Upper lobe of left lung (tissue), 6 donors: ENCODE results near the gene TLE3. TPM values are rescaled to one million over a fixed set of nuclear protein-coding genes. Genes with fewer than 3 reads are reported as not detected.
A peak's percentile ranks its signal among the peaks of the same experiment; 100 is the strongest.

Experiments
- ATAC-seq, 2 donors: fragments of 200-7000 bp; cut with Tn5 transposase; one replicate each; pipeline ENCODE4 v1.9.1; 2022; ENCODE audit warnings: mild to moderate bottlenecking in 2 of 2, moderate library complexity in 2 of 2; ENCODE audit not compliant: low FRiP score in 2 of 2
- DNase-seq, 2 donors: peaks; one replicate each; pipeline ENCODE4 v3.0.0-alpha.2; 2019 to 2020
- H3K27ac ChIP-seq, 4 donors: fragments of 200-600 bp; sonication (generic); one replicate each; pipeline ENCODE4 v1.5.1; 2016 to 2019
- H3K27me3 ChIP-seq, 4 donors: fragments of 200-600 bp; sonication (generic); one replicate each; pipeline ENCODE4 v1.5.1; 2017 to 2019
- H3K36me3 ChIP-seq, 4 donors: fragments of 200-600 bp; sonication (generic); one replicate each; pipeline ENCODE4 v1.5.1; 2016 to 2019
- H3K4me1 ChIP-seq, 4 donors: fragments of 200-600 bp; sonication (generic); one replicate each; pipeline ENCODE4 v1.5.1; 2018 to 2019
- H3K4me3 ChIP-seq, 4 donors: fragments of 200-600 bp; sonication (generic); one replicate each; pipeline ENCODE4 v1.5.1; 2017 to 2019; ENCODE audit warnings: mild to moderate bottlenecking in 2 of 4, moderate library complexity in 1 of 4
- H3K9me3 ChIP-seq, 4 donors: fragments of 200-600 bp; sonication (generic); one replicate each; pipeline ENCODE4 v1.5.1; 2018 to 2019
- CTCF ChIP-seq, 6 experiments: fragments of 450-650 bp in 4 of 6; fragments of 200-600 bp in 2 of 6; sonication (generic) in 2 of 6; IDR thresholded peaks; one replicate each; pipeline ENCODE4 v1.5.1; 2016 to 2019; ENCODE audit warnings: antibody characterized with exemption in 6 of 6
- EP300 ChIP-seq, 4 donors: sonication (generic); formaldehyde crosslinking; IDR thresholded peaks; one replicate each; pipeline ENCODE4 v1.5.1; 2017; ENCODE audit warnings: antibody characterized with exemption in 4 of 4, control low read depth in 2 of 4
- POLR2A ChIP-seq, 4 donors: fragments of 450-650 bp; IDR thresholded peaks; one replicate each; pipeline ENCODE4 v1.5.1; 2016 to 2017; ENCODE audit warnings: antibody characterized with exemption in 4 of 4, mild to moderate bottlenecking in 2 of 4
- POLR2AphosphoS5 ChIP-seq, 2 donors: sonication (generic); formaldehyde crosslinking; IDR thresholded peaks; one replicate each; pipeline ENCODE4 v1.5.1; 2017; ENCODE audit warnings: antibody characterized with exemption in 2 of 2
- WGBS, 2 donors: methylation state at CpG; one replicate each; pipeline ENCODE4 v1.1.5; 2017 to 2018; 5-methylcytosine and 5-hydroxymethylcytosine counted together
- total RNA-seq, 6 donors: library from RNA; depleted of rRNA in 4 of 6; stranded (reverse); fragments of >200 nt in 4 of 6; gene quantifications; one replicate each; pipeline versions ENCODE4 v1.1.0 to v1.2.1, GENCODE V29; 2016 to 2021
- donor health status: DM: no; HTN: no; CAD: no; lungs with moderate emphysema.
- donor health status: DM: no; HTN: yes; CAD: no; lungs with severe emphysema.

Gene TLE3
- total RNA-seq, 6 donors from 2014 or later = 52.2 to 140 (median 80.6) TPM

- ATAC-seq (no peak), DNase-seq (no peak)
- Histone ChIP-seq H3K27me3 (no peaks in the 10 kb centered on the region), H3K27ac (no peak overlapping the region), H3K36me3 (peaks cover 22 to 60% (median 51%) of the 10 kb centered on the region in 4 donors), H3K4me3 (no peak overlapping the region), H3K4me1 (peaks cover 0 to 6% (median 0%) of the 10 kb centered on the region in 4 donors), H3K9me3 (no peaks in the 10 kb centered on the region)
- 84 to 93% methylated on average over 11 of the region's 11 CpGs for WGBS, 2 donors
- TF ChIP-seq EP300 (IDR thresholded peaks at IDR 0.05) (no peak), CTCF (IDR thresholded peaks at IDR 0.05) (no peak), POLR2A (IDR thresholded peaks at IDR 0.05) (no peak), POLR2AphosphoS5 (IDR thresholded peaks at IDR 0.05) (no peak)
Observed at GRCh38 chr15:70048578-70049514, 48.9 kb downstream of the TLE3 start.

- H3K4me3 ChIP-seq = no peak overlapping the region
- H3K36me3 ChIP-seq = peaks cover 22 to 54% (median 45%) of the 10 kb centered on the region in 4 donors
- H3K9me3 ChIP-seq = no peaks in the 10 kb centered on the region
- TF ChIP-seq POLR2AphosphoS5 (IDR thresholded peaks at IDR 0.05) = no peak
- TF ChIP-seq CTCF (IDR thresholded peaks at IDR 0.05) = no peak
- TF ChIP-seq EP300 (IDR thresholded peaks at IDR 0.05) = no peak
- TF ChIP-seq POLR2A (IDR thresholded peaks at IDR 0.05) = no peak
- H3K4me1 ChIP-seq = peaks cover 0 to 6% (median 0%) of the 10 kb centered on the region in 4 donors
- peak in 1 of 2 donors; percentile 41 for DNase-seq
- no peak overlapping the region for H3K27ac ChIP-seq
- no peak for ATAC-seq
- WGBS, 2 donors = 80 to 81% methylated on average over 9 of the region's 9 CpGs
- no peaks in the 10 kb centered on the region for H3K27me3 ChIP-seq
Observed at GRCh38 chr15:70048198-70048565, 49.5 kb downstream of the TLE3 start.

GRCh38 chr15:70047386-70048197 is 50.1 kb downstream of the TLE3 start:
- no peak overlapping the region for H3K4me3 ChIP-seq
- peaks cover 22 to 48% (median 39%) of the 10 kb centered on the region in 4 donors for H3K36me3 ChIP-seq
- H3K27me3 ChIP-seq = no peaks in the 10 kb centered on the region
- H3K9me3 ChIP-seq = no peaks in the 10 kb centered on the region
- peak in 1 of 2 donors; percentile 20 for DNase-seq
- peaks cover 0 to 6% (median 0%) of the 10 kb centered on the region in 4 donors for H3K4me1 ChIP-seq
- no peak for ATAC-seq
- WGBS, 2 donors = 76 to 79% methylated on average over 17 of the region's 17 CpGs
- H3K27ac ChIP-seq = no peak overlapping the region
- TF ChIP-seq CTCF (IDR thresholded peaks at IDR 0.05) = no peak
- no peak for TF ChIP-seq POLR2A (IDR thresholded peaks at IDR 0.05)
- no peak for TF ChIP-seq EP300 (IDR thresholded peaks at IDR 0.05)
- no peak for TF ChIP-seq POLR2AphosphoS5 (IDR thresholded peaks at IDR 0.05)

- H3K27ac ChIP-seq = no peak overlapping the region
- peaks cover 16 to 40% (median 32%) of the 10 kb centered on the region in 4 donors for H3K36me3 ChIP-seq
- 90 to 93% methylated on average over 4 to 5 of the region's 5 CpGs for WGBS, 2 donors
- H3K4me1 ChIP-seq = peaks cover 0 to 6% (median 0%) of the 10 kb centered on the region in 4 donors
- DNase-seq (peak in 1 of 2 donors; percentile 2), ATAC-seq (no peak)
- no peak overlapping the region for H3K4me3 ChIP-seq
- H3K9me3 ChIP-seq = no peaks in the 10 kb centered on the region
- H3K27me3 ChIP-seq = no peaks in the 10 kb centered on the region
- TF ChIP-seq POLR2A (IDR thresholded peaks at IDR 0.05) (no peak), POLR2AphosphoS5 (IDR thresholded peaks at IDR 0.05) (no peak), CTCF (IDR thresholded peaks at IDR 0.05) (no peak), EP300 (IDR thresholded peaks at IDR 0.05) (no peak)
Observed at GRCh38 chr15:70046679-70047369, 50.9 kb downstream of the TLE3 start.
